ENCODE measurements around the gene FCN1.
A peak's percentile ranks its signal among the peaks of the same experiment; 100 is the strongest.

The FCN1 gene

DNA sequence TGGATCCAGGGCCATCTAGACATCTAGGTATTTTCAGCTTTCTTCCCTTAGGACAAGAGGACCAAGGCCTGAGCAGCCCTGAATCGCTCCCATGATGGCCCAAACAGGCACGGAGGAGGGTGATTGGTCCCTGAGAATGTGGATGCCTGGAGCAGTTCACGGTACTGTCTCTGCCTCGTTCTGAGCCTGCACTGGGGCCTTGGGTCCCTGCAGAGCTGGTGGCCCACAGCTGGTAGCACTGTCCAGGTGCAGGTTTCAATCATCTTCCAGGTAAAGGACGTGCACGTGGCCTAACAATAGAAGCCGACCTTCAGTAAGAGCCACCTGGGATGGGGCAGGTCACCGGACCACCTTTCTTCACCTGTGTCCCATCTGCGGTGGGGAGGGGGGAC lies 19.4 kb upstream of the FCN1 start:
- DNase-seq (ENCODE audit: low spot score), result no peak

DNA sequence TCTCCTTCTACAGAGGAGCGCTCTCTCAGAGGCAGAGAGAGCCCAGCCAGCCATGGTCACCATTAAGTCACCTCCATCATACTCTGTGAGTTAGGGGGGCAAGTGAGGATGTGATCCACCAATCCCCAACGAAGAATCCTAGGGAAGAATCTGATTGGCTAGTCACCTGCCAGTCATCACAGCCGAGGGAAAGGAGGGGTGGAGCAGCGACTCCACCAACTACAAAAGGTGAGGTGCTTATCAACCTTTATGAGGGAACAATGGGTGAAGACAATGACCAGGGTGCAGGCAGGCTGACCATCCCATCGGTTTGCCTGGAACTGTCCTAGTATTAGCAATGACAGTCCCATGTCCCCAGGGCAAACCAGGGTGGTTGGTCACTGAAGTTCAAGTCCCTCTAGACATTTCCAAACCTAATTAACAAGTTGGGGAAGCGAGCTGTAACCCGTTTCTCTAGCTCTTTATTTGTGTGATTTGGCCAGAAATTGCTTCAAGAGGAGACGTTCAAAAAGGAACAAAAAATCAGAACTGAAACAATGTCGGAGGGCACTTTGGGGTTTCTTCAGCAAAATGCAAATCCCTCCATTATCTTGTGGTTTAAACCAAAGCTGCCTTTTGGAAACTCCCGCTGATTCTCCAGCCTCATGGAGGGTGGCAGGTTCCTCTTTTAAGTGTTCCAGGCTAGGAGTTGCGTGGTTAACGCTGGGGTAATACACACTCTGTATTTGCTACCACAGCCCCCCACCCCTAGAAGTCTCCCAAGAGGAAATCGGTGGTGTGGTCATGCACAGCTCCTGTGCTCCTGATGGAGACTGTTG lies 18.8 kb upstream of the FCN1 start:
- peak; percentile 59 for DNase-seq (ENCODE audit: low spot score)

GRCh38 chr9:134935701-134936345 lies 18.1 kb upstream of the FCN1 start:
- DNase-seq (ENCODE audit: low spot score), result no peak

DNA sequence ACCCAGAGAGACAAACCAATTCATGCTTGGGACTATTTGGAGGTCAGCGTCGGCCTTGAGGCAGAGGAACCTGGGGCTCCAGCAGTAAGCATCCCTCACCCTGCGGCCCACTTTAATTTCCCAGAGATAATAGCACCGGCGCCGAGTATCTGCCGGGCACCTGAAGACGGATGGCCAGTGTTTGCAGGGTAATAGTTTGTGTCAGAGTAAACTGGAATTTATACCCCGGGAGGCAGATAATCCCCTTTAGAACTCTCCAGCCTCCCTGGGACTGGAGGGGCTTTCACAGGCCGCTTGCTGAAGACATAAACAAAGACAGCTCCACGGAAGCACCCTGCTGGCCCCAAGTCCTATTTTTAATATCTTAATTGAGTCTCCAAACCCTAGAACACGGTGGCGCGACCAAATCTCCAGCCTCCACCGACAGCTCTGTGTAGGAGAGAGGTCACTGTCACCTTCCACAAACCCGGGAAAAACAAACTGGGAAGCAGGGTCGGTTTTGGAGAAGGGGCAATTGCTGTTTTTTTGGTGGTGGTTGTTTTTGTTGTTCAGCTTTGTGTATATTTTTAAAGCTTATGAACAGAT lies 17.4 kb upstream of the FCN1 start:
- DNase-seq (ENCODE audit: low spot score), result no peak

DNA sequence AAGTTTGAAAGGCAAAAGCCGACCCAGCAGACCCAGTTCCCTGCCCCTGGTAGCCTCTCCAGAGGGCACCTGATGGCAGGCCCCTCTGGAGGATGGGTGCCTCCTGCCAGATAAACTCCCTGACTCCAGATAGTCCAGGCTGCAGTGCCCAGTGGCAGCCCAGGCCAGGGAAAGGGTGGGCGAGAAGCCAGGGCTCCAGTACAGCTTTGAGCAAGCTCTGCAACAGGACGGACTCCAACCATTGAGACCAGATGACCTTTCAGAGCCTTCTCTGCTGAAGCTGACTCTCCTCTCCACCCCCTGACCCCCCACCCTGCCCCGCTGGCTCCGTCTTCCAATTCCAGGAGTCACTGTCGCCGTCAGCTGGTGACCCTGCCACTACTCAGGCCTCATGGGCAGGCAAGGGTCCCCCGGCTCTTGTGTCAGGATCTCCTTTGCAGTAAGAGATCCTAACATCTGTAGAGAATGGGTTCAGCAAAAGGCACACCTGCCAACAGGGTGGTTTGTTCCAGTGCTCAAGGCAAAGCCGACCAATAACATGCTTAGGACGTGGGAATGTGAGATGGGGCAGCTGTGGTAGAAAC lies 15.5 kb upstream of the FCN1 start:
- no peak for DNase-seq (ENCODE audit: low spot score)

DNA sequence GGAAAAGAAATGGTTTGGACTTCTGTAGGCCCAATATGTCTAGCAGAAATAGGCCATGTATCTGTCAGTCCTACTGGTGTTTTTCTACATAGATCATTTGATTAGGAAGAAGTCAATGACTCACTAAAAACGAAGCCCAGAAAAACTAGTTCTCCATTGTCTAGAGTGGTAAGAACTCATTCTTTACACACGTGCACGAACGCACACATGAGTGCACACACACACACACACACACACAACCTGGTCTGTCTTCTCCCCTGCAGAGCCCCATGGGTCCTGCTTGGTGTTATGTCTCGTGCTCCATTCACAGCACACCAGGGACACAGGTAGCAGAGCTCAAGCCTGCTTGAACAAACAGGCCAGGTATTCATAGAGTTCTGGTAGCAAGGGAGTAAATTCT lies 14.9 kb upstream of the FCN1 start:
- no peak for DNase-seq (ENCODE audit: low spot score)

DNA sequence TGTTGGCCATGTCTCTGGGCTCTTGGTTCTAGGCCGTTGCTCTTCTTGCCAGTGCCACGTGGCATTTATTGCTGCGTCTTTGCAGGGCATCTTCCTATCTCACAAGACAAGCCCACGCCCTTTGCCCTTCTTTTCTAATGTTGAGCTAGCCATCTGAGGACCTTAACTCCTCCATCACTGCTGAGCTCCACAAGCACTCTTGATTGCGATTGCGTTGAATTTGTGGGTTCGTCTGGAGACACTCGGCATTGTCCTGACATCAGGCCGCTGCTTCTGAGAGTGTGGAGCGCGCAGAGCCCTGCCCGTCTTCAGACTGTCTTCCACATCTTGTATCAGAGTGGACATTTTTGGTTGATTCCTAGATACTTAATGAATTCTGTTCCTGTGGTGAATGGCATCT lies 14.5 kb upstream of the FCN1 start:
- no peak for DNase-seq (ENCODE audit: low spot score)

- DNase-seq (ENCODE audit: low spot score), result no peak
Observed at GRCh38 chr9:134930398-134930797, 12.7 kb upstream of the FCN1 start.

GRCh38 chr9:134929193-134930158 lies 11.8 kb upstream of the FCN1 start:
- no peak for DNase-seq (ENCODE audit: low spot score)

- DNase-seq (ENCODE audit: low spot score), result no peak
Observed at GRCh38 chr9:134928436-134929192, 10.9 kb upstream of the FCN1 start.

- no peak for DNase-seq (ENCODE audit: low spot score)
Observed at GRCh38 chr9:134925011-134925511, 7.3 kb upstream of the FCN1 start.

- DNase-seq (ENCODE audit: low spot score), result no peak
Observed at GRCh38 chr9:134923466-134923865, 5.8 kb upstream of the FCN1 start.

DNA sequence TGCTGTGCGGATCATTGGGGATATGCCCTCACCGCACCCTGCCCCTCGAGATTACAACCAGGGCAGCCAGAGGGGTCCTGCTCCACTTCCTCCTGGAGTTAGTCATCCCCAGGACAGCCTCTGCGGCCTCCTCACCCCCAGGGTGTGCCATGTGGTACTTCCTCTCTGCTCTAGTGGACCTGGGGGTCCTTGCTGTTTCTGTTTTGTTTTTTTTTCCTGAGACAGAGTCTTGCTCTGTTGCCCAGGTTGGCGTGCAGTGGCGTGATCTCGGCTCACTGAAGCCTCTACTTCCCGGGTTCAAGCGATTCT lies 5.2 kb upstream of the FCN1 start:
- DNase-seq (ENCODE audit: low spot score), result no peak

GRCh38 chr9:134922066-134922931 lies 4.6 kb upstream of the FCN1 start:
- DNase-seq (ENCODE audit: low spot score), result no peak

- no peak for DNase-seq (ENCODE audit: low spot score)
Observed at GRCh38 chr9:134919303-134919702, 1.6 kb upstream of the FCN1 start.

DNA sequence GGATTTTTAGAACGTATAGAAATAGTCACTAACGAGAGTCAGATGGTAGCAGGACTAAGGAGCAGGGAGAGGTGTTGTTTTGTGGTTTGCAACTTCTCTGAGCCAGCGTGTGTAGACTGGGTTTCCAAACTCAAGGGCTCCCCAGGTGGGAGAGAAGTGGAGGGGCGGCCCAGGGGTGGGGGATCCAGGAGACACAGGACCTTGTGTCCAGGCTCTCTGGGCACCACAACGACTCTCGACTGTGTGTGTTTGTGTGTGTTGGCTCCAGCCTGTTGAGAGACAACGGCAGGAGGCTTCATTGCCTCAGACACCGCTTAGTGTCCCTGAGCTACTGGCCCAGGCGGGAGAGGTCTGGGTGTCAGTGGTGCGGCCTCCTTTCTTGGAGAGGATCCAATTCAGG lies 934 bp upstream of the FCN1 start:
- DNase-seq (ENCODE audit: low spot score), result no peak

GRCh38 chr9:134916161-134916665 lies 1.5 kb downstream of the FCN1 start:
- no peak for DNase-seq (ENCODE audit: low spot score)

DNA sequence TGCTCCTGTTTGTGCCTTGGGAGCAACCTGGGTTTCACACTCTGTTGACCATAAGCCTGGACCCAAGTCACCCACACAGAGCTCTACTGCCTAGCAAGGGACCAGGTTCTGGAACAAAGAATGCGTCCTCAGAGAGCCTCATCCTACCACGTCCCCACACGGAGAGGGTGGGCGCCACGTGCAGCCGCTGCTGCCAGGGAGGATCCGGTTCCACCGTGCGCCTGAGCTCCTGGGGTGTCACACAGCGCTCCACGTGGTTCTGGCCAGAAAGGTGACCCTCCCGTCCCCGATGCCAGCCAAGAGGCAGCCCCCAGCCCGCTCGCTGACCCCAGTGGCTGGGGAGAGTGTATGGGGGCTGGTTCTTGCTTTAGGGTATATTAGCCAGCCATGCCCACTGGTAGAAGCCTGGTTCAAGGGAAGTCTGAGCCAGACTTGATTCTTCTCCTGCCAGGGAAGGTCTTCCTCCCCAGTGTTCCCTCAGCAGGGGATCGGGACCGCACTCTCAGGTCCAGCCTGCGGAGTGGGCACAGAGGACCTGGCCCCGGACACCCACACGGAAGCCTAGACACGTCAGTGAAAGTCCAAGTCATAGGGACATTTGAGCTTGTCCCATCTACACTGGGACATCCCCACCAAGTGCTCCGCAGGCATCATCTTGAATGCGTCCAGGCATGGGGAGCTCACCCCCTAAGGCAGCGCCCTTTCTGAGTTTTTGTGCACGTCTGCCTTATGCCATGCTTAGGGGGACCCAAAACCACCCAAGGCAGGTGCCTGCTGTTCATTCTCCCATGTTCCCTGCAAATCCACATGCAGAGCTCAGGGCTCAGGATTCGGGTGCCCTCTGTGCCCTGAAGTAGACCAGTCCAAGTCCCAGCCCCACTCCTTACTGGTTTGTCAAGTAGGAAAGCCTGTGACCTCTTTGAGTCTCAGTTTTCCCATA lies 2.4 kb downstream of the FCN1 start:
- no peak for DNase-seq (ENCODE audit: low spot score)

DNA sequence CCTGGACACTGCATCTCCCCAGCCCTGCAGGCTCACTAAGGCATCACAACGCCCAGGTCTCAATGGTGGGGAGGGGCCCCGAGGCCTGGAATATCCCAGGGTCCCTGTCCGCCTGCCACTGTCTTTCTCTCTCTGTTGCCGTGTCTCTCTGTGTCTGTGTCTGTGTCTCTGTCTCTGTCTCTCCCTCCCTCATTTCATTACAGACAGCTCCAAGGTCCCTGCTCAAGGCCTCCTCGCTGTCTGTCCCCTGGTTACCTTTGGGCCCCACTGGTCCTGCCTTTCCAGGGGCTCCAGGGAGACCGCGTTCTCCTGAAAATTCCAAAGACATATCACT lies 3.2 kb downstream of the FCN1 start:
- no peak for DNase-seq (ENCODE audit: low spot score)

Data from iPS-NIHi11 (cell line).